Stimulated activated CD4-positive, alpha-beta T cell treated with anti-CD3 and anti-CD28 coated beads, Interleukin-4, amount 100 ng/mL, for 24 hours (primary cell): ENCODE data around the gene SHC4.

Source experiments
- DNase-seq: peaks from one replicate; pipeline ENCODE4 v3.0.0-alpha.2; 2020

Gene SHC4

GRCh38 chr15:48785712-48786111 lies 178.0 kb downstream of the SHC4 start:
- DNase-seq = no peak

- no peak for DNase-seq
These were observed 178.5 kb downstream of the SHC4 start for GRCh38 chr15:48785195-48785594.

DNA sequence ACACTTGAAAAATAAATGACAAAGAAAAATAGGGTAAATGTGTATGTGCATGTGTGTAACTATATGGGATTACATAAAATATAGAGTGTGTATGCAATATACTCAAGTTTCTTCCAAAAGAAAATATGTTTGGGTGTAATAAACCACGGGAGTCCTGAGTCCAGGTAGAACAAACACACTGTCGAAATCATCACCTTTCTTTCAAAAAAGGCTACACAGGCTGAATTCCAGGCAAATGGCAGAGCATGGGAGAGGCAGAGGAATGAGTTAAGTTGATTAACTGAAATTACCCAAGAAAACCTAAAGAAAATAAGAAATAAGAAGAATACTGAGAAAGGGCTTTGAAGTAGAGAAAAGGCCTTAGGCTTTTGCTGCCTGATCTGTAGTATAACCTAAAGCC lies 179.0 kb downstream of the SHC4 start:
- DNase-seq = no peak

DNA sequence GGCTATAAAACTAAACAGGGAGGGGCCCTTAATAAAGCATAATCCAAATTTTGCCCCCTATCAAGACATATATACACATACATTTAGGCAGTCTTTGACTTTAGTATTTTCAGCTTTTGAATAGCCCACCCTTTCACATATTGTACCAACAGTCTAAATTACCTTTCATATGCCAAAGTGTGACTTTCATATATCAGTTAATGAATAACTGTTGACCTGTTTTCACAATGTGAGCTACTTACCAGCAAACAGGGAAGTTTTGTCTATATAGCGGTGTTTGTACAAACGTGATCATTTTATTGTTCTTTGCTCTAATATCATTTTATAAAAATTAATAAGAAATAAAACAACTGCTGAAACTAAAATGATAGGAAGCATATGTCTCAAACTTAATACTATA lies 180.8 kb downstream of the SHC4 start:
- DNase-seq = no peak

DNA sequence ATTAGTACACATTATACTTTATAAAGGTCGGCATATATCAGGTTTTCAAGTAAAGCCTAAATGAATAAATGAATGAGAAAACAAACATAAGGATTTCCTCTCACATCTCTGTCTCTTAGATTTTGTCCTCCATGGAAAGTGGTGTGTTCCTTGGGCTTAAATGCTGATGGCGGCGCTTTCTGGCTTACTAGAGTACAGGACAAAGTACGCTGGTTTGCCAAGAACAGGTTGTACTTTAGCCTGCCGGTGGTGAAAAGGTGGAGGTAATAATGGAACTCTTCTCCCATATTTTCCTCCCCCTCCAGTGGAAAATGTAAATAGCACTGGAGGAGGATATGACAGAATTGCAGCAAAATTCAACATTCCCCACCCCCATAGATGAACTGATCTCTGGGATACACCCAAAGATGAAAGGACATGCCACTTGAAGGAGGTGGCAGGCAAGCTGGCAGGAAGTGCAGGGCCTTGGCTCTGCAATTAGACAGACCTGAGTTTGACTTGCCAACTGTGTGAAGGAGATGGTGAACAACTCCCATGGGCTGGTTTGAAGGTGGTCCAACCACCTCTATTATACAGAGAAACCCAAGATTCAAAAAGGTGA lies 182.1 kb downstream of the SHC4 start:
- DNase-seq = no peak

DNA sequence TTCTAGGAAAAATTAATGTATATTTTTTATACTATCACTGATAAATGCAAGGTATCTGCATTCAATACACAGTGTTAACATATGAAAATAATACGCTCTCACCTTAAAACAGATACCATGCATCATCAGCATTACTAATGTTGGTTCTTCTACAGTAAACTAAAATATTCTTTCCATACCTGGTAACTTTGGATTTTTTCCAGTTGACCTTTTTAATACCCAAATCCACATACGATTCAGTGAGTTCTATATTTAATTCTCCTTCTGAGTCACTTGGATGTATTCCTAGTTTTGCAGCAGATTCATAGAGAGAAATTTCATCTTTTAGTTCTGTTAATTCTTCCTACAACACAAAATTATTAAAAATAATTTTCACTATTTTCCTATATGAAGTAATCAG lies 182.7 kb downstream of the SHC4 start:
- DNase-seq = no peak

DNA sequence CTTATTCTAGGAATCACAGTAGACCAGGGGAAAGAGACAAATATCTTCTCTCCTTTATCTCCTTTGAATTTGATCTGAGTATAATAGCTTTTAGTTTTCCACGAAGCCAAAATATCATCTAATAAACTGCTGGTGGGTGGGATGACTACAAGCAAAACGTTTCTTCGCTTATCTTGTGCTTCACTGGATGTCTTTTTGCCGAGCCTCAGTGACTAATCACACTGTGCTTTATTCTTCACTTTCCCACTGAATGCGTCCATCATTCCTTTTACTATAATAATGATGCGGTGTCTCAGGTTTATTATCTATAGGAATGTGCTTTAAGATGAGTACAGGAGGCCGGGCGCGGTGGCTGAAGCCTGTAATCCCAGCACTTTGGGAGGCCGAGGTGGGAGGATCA lies 185.4 kb downstream of the SHC4 start:
- DNase-seq = no peak

DNA sequence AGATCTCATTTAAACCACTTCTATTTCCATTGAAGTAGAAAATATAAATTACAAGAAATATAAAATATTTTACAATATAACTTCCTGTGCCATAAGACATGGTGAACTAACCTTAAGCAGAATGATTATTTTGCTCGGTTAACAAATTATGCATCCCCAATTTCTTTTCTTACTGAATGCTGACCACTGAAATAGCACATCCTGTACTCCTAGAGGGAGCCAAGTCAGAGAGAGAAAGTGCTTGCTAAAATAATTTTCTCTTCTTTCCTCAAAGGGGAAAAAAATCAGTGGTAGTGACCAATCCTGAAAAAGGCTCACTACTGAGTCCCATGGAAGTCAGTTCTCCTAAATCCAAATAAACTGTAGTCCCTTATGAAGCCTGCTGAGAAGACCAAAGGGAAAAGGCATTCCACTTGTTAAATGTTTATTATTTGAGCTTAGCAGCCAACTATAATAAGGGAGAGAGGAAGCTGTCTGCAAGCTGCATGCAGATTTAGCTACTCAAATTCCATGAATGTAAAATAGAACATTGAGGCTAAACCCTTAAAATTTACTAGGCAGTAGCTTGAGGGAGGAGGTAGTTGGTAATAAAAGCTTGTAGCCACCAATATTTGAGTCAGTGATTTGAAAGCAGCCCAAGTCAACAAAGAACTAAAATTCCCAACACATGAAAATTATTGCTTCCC lies 185.9 kb downstream of the SHC4 start:
- no peak for DNase-seq

DNA sequence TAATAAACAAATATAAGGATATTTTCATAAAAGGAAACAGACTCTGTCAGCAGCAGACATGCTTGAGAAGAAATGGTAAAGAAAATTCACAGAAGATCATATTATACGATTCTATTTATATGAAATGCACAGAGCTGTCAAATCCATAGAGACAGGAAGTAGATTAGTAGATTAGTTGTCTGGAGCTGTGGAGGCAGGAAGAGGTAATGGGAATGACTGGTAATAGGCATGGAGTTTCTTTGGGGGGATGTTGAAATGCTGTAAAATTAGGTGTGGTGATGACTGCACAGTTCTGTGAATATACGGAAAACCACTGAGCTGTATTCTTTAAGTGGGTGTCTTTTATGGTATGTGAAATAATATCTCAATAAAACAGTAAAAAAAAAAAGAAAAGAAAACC lies 188.2 kb downstream of the SHC4 start:
- DNase-seq = no peak

- no peak for DNase-seq
These were observed 189.2 kb downstream of the SHC4 start for GRCh38 chr15:48774484-48774883.
